Tibial artery (tissue), 4 donors: Measurements from ENCODE around the gene MED22.

ENCODE experiments used
- DNase-seq, 2 donors: peaks; one replicate each; pipeline ENCODE4 v3.0.0-alpha.2; 2019
- H3K27ac ChIP-seq, 2 donors: fragments of 200-600 bp; sonication (generic) in 1 of 2; 1 replicate in 1 of 2; 2 replicates in 1 of 2; pipeline ENCODE4 v1.5.1; 2018 to 2019; ENCODE audit warnings: mild to moderate bottlenecking in 1 of 2
- H3K27me3 ChIP-seq, 2 donors: fragments of 200-600 bp; sonication (generic) in 1 of 2; one replicate each; pipeline versions ENCODE4 v1.5.1 to v1.6.0; 2016 to 2019
- H3K36me3 ChIP-seq, 3 donors: fragments of 200-600 bp; sonication (generic) in 2 of 3; one replicate each; pipeline ENCODE4 v1.5.1; 2016 to 2019; ENCODE audit warnings: mild to moderate bottlenecking in 2 of 3
- H3K4me1 ChIP-seq, 4 donors: fragments of 200-600 bp; sonication (generic) in 2 of 4; 1 replicate in 3 of 4; 2 replicates in 1 of 4; pipeline ENCODE4 v1.5.1; 2016 to 2019
- H3K4me3 ChIP-seq, 2 donors: fragments of 200-600 bp; sonication (generic) in 1 of 2; 1 replicate in 1 of 2; 2 replicates in 1 of 2; pipeline ENCODE4 v1.5.1; 2018 to 2019; ENCODE audit warnings: mild to moderate bottlenecking in 2 of 2
- H3K9me3 ChIP-seq, 3 donors: fragments of 200-600 bp; sonication (generic) in 1 of 3; one replicate each; pipeline ENCODE4 v1.5.1; 2016 to 2019
- CTCF ChIP-seq, 2 experiments: fragments of 200-600 bp in 1 of 2; fragments of 450-650 bp in 1 of 2; IDR thresholded peaks; one replicate each; pipeline ENCODE4 v1.5.1; 2017 to 2019; ENCODE audit warnings: antibody characterized with exemption in 2 of 2, mild to moderate bottlenecking in 1 of 2, moderate library complexity in 1 of 2
- intact Hi-C: fragments of 100-400 bp; cut with DNase I; formaldehyde crosslinking; loops from one replicate; pipeline ENCODE4 v1.15.0; 2023; ENCODE audit warnings: low total_unique reads

MED22 gene

GRCh38 chr9:133390713-133391112 is 42.8 kb upstream of the MED22 start:
- Histone ChIP-seq H3K9me3 (no peaks in the 10 kb centered on the region), H3K27ac (no peak overlapping the region), H3K4me3 (no peak overlapping the region), H3K4me1 (no peaks in the 10 kb centered on the region), H3K36me3 (no peaks in the 10 kb centered on the region), H3K27me3 (peaks cover 0 to 36% of the 10 kb centered on the region in 2 donors)
- no peak for TF ChIP-seq CTCF (IDR thresholded peaks at IDR 0.05)
- no peak for DNase-seq
- intact Hi-C loops = no loop called here

- no peak for TF ChIP-seq CTCF (IDR thresholded peaks at IDR 0.05)
- Histone ChIP-seq H3K4me1 (no peaks in the 10 kb centered on the region), H3K4me3 (no peak overlapping the region), H3K9me3 (no peaks in the 10 kb centered on the region), H3K27me3 (peaks cover 0 to 31% of the 10 kb centered on the region in 2 donors), H3K27ac (no peak overlapping the region), H3K36me3 (no peaks in the 10 kb centered on the region)
- no peak for DNase-seq
- intact Hi-C loops = no loop called here
Measured at GRCh38 chr9:133389562-133389961, 41.6 kb upstream of the MED22 start.

GRCh38 chr9:133389025-133389557 is 41.2 kb upstream of the MED22 start:
- H3K9me3 ChIP-seq = no peaks in the 10 kb centered on the region
- no peak for TF ChIP-seq CTCF (IDR thresholded peaks at IDR 0.05)
- intact Hi-C loops = no loop called here
- no peaks in the 10 kb centered on the region for H3K4me1 ChIP-seq
- peaks cover 0 to 27% of the 10 kb centered on the region in 2 donors for H3K27me3 ChIP-seq
- no peak overlapping the region for H3K27ac ChIP-seq
- H3K4me3 ChIP-seq = no peak overlapping the region
- no peak for DNase-seq
- H3K36me3 ChIP-seq = no peaks in the 10 kb centered on the region

GRCh38 chr9:133387680-133388079 is 39.7 kb upstream of the MED22 start:
- Histone ChIP-seq H3K9me3 (no peaks in the 10 kb centered on the region), H3K27me3 (peaks cover 0 to 17% of the 10 kb centered on the region in 2 donors), H3K27ac (no peak overlapping the region), H3K36me3 (no peaks in the 10 kb centered on the region), H3K4me1 (no peaks in the 10 kb centered on the region), H3K4me3 (no peak overlapping the region)
- intact Hi-C loops = no loop called here
- DNase-seq = no peak
- TF ChIP-seq CTCF (IDR thresholded peaks at IDR 0.05) = no peak

- H3K4me1 ChIP-seq = no peaks in the 10 kb centered on the region
- TF ChIP-seq CTCF (IDR thresholded peaks at IDR 0.05) = no peak
- H3K27ac ChIP-seq = no peak overlapping the region
- peaks cover 0 to 17% of the 10 kb centered on the region in 2 donors for H3K27me3 ChIP-seq
- H3K36me3 ChIP-seq = no peaks in the 10 kb centered on the region
- no peak for DNase-seq
- no peaks in the 10 kb centered on the region for H3K9me3 ChIP-seq
- intact Hi-C loops = no loop called here
- H3K4me3 ChIP-seq = no peak overlapping the region
Measured at GRCh38 chr9:133386338-133386737, 38.4 kb upstream of the MED22 start.

- intact Hi-C loops = no loop called here
- no peak for TF ChIP-seq CTCF (IDR thresholded peaks at IDR 0.05)
- no peaks in the 10 kb centered on the region for H3K36me3 ChIP-seq
- peaks cover 0 to 11% of the 10 kb centered on the region in 2 donors for H3K27me3 ChIP-seq
- no peaks in the 10 kb centered on the region for H3K4me1 ChIP-seq
- DNase-seq = no peak
- no peak overlapping the region for H3K4me3 ChIP-seq
- H3K27ac ChIP-seq = no peak overlapping the region
- no peaks in the 10 kb centered on the region for H3K9me3 ChIP-seq
Measured at GRCh38 chr9:133385452-133385851, 37.5 kb upstream of the MED22 start.
